Esophagus muscularis mucosa (tissue), 3 donors: ENCODE data around the gene MYO7B.

Source experiments
- POLR2A ChIP-seq: fragments of 450-650 bp; IDR thresholded peaks from one replicate; pipeline ENCODE4 v1.6.1; 2017; ENCODE audit warnings: antibody characterized with exemption, moderate library complexity, mild to moderate bottlenecking, low read depth
- POLR2AphosphoS5 ChIP-seq, 2 donors: sonication (generic); formaldehyde crosslinking; IDR thresholded peaks; one replicate each; pipeline ENCODE4 v1.6.1; 2017; ENCODE audit warnings: antibody characterized with exemption in 2 of 2
- TF ChIP-seq, protein P1 (sequence below), 3 experiments: fragments of 200-600 bp in 2 of 3; fragments of 450-650 bp in 1 of 3; sonication (generic) in 2 of 3; IDR thresholded peaks; one replicate each; pipeline ENCODE4 v1.5.1; 2017 to 2019; ENCODE audit warnings: antibody characterized with exemption in 3 of 3, mild to moderate bottlenecking in 2 of 3, moderate library complexity in 1 of 3

GRCh38 chr2:127590386-127591190 is 55.1 kb downstream of the MYO7B start:
- TF ChIP-seq, protein P1, sequence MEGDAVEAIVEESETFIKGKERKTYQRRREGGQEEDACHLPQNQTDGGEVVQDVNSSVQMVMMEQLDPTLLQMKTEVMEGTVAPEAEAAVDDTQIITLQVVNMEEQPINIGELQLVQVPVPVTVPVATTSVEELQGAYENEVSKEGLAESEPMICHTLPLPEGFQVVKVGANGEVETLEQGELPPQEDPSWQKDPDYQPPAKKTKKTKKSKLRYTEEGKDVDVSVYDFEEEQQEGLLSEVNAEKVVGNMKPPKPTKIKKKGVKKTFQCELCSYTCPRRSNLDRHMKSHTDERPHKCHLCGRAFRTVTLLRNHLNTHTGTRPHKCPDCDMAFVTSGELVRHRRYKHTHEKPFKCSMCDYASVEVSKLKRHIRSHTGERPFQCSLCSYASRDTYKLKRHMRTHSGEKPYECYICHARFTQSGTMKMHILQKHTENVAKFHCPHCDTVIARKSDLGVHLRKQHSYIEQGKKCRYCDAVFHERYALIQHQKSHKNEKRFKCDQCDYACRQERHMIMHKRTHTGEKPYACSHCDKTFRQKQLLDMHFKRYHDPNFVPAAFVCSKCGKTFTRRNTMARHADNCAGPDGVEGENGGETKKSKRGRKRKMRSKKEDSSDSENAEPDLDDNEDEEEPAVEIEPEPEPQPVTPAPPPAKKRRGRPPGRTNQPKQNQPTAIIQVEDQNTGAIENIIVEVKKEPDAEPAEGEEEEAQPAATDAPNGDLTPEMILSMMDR (IDR thresholded peaks at IDR 0.05) = no peak
- TF ChIP-seq POLR2A (no peak), POLR2AphosphoS5 (IDR thresholded peaks at IDR 0.05) (no peak)
